ENCODE results near the gene PLCXD1. TPM values are rescaled to one million over a fixed set of nuclear protein-coding genes. Genes with fewer than 3 reads are reported as not detected.

The PLCXD1 gene
- total and polyA plus RNA-seq, 9 of the 15 experiments (the other 6 are each of a cell fraction or from before 2014, with no cell fraction given): 6.0 to 60.2 (median 39.5) TPM

DNA sequence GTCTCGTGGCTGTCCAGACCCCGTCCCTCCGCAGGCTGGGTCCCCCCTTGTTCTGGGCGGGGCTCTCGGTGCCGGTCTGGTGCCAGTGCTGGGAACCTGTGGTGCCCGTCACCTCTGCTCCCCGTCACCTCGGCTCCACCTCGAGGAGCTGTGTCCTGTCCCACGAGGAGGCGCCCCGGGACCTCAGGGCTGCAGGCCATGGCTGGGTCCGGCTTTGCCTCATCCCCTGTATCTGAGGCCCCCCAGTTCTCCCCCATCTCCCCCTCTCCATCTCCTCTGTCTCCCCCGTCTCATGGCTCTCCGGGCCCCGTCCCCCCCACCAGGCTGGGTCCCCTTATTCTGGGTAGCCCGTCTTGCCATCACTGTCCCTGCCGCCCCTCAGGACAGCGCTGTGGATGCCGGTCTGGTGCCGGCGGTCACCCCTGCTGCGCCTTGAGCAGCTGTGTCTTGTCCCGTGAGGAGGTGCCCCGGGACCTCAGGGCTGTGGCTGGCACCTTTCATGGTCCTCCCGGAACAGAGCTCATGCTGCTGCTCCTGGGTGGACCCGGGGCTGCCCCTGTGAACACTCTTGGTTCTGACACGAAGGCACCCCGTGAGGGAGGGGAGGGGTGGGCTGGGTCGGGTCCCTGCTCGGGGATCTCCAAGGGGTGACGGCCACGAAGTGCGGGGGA is 50.8 kb downstream of the PLCXD1 start:
- H3K27ac ChIP-seq (ENCODE audit: extremely low read depth, low read depth, low read length): no peak overlapping the region
- intact Hi-C loops (cut with micrococcal nuclease) (no loop called here), in situ Hi-C loops (cut with MboI) (no loop called here)
- no peaks in the 10 kb centered on the region for H4K20me1 ChIP-seq (replicated peaks; ENCODE audit: control insufficient read depth, insufficient read depth, low read length)
- no peak overlapping the region for H3K4me2 ChIP-seq (ENCODE audit: insufficient read depth, low read length)
- no peak overlapping the region for H3K4me3 ChIP-seq
- H3K9me3 ChIP-seq (replicated peaks; ENCODE audit: control insufficient read depth, insufficient read depth, low read depth, low read length): no peaks in the 10 kb centered on the region
- H3K36me3 ChIP-seq (ENCODE audit: control insufficient read depth, insufficient read depth, low read length): no peaks in the 10 kb centered on the region
- H3K79me2 ChIP-seq (ENCODE audit: control insufficient read depth, insufficient read depth, low read length): no peaks in the 10 kb centered on the region
- CTCF ChIA-PET (ENCODE audit: low intra/inter-chr PET ratio): no interaction called here
- no peak for TF ChIP-seq KLF1 (tag; IDR thresholded peaks at IDR 0.05)
- TF ChIP-seq ZNF707 (CRISPR knock-in tag; conservative IDR thresholded peaks at IDR 0.05): no peak
- TF ChIP-seq ZKSCAN1 (IDR thresholded peaks at IDR 0.05; ENCODE audit: low read depth, low read length): no peak
- no peak for TF ChIP-seq POLR3A (IDR thresholded peaks at IDR 0.05; ENCODE audit: borderline replicate concordance, extremely low read depth, insufficient read depth, insufficient read length)
- no peak for TF ChIP-seq GABPB2 (CRISPR knock-in tag; conservative IDR thresholded peaks at IDR 0.05)
- no peak for TF ChIP-seq PPARD (CRISPR knock-in tag; IDR thresholded peaks at IDR 0.05)
- TF ChIP-seq NFYB (IDR thresholded peaks at IDR 0.05; ENCODE audit: extremely low read depth, insufficient read length): no peak
- no peak for TF ChIP-seq IFI16 (CRISPR knock-in tag; IDR thresholded peaks at IDR 0.05)
- TF ChIP-seq ZC3H11A (IDR thresholded peaks at IDR 0.05; ENCODE audit: low read depth, low read length): no peak
- no peak for TF ChIP-seq ZFP36 (IDR thresholded peaks at IDR 0.05; ENCODE audit: low read depth, low read length, partially characterized antibody)
- no peak for TF ChIP-seq ZNF717 (CRISPR knock-in tag; IDR thresholded peaks at IDR 0.05)
- TF ChIP-seq SOX6 (IDR thresholded peaks at IDR 0.05): no peak
- no peak for TF ChIP-seq ZNF766 (CRISPR knock-in tag; conservative IDR thresholded peaks at IDR 0.05)
- TF ChIP-seq ZNF511 (CRISPR knock-in tag; IDR thresholded peaks at IDR 0.05): no peak
- no peak for TF ChIP-seq PRMT5 (CRISPR knock-in tag; IDR thresholded peaks at IDR 0.05)
- no peak for TF ChIP-seq ZNF146 (CRISPR knock-in tag; IDR thresholded peaks at IDR 0.05; ENCODE audit: unreplicated experiment)
- no peak for TF ChIP-seq CGGBP1 (CRISPR knock-in tag; IDR thresholded peaks at IDR 0.05)
- no peak for TF ChIP-seq XRCC4 (IDR thresholded peaks at IDR 0.05; ENCODE audit: extremely low read depth, insufficient read depth, insufficient read length)
- TF ChIP-seq HLTF (IDR thresholded peaks at IDR 0.05): no peak
- H3K9ac ChIP-seq (ENCODE audit: insufficient read depth in 1 of 2, low read depth in 2 of 2, low read length in 2 of 2): no peak overlapping the region
- ATAC-seq (no peak), DNase-seq (ENCODE audit: extremely low read depth in 1 of 4, low spot score in 3 of 4) (no peak), FAIRE-seq (no peak)
- H3K9me1 ChIP-seq (ENCODE audit: control insufficient read depth, insufficient read depth, low read length): no peaks in the 10 kb centered on the region
- H3K27me3 ChIP-seq (ENCODE audit: control insufficient read depth in 2 of 2, insufficient read depth in 2 of 2, low read length in 2 of 2): no peaks in the 10 kb centered on the region
- WGBS (ENCODE audit: insufficient coverage, low coverage, missing lambda C conversion rate): 67% methylated on average over 7 of the region's 35 CpGs
- BruUV-seq (replicated peaks): no TSS peak
- no peak overlapping the region for H2AFZ ChIP-seq (ENCODE audit: low read depth, low read length)
- POLR2A ChIA-PET: no interaction called here
- H3K4me1 ChIP-seq (replicated peaks in 1 of 2; ENCODE audit: control insufficient read depth in 2 of 2, insufficient read depth in 2 of 2, low read length in 2 of 2): peaks cover 0 to 3% of the 10 kb centered on the region in 2 experiments; a peak in 2 of 5 replicates
